GM12873 (cell line): ENCODE results near the gene KIF21B.

ENCODE experiments used
- TF ChIP-seq, protein P1 (sequence below): IDR thresholded peaks from 2 replicates; pipeline ENCODE4 v1.5.1; 2012; ENCODE audit warnings: low read depth, mild to moderate bottlenecking, moderate library complexity, low read length, control low read depth; ENCODE audit not compliant: insufficient read depth; ENCODE audit errors: missing control alignments

Gene KIF21B

DNA sequence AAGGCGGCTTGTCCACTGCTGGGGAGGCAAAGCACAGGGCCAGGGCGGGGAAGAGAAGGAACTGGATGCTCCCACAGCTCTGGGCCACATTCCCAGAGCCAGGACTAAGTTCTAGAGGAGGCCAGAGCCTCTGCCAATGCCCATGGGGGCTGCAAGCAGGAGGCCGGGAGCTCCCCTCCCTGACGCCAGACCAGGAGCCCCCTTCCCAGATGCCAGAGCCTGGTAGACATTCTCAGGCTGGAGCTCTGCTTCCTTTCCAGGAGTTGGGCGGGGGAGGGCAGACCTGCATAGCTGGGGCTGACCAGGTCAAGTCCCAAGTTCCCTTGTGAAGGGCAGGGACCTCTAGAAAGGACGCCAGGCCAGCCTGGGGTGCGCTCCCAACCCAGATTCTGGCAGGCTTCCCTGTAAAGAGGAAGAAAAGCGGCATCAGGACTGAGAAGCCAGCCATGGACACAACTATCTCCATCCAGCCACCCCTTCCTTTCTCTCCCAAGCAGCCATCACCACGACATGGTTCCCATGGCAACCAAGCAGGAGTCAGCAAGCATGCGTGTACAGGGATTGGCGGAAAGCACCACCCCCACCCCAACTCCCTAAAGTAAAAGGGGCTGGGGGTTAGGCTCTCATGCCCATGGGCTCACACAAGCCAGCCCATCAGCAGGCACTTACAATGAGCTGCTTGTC is 13.4 kb downstream of the KIF21B start:
- TF ChIP-seq, protein P1, sequence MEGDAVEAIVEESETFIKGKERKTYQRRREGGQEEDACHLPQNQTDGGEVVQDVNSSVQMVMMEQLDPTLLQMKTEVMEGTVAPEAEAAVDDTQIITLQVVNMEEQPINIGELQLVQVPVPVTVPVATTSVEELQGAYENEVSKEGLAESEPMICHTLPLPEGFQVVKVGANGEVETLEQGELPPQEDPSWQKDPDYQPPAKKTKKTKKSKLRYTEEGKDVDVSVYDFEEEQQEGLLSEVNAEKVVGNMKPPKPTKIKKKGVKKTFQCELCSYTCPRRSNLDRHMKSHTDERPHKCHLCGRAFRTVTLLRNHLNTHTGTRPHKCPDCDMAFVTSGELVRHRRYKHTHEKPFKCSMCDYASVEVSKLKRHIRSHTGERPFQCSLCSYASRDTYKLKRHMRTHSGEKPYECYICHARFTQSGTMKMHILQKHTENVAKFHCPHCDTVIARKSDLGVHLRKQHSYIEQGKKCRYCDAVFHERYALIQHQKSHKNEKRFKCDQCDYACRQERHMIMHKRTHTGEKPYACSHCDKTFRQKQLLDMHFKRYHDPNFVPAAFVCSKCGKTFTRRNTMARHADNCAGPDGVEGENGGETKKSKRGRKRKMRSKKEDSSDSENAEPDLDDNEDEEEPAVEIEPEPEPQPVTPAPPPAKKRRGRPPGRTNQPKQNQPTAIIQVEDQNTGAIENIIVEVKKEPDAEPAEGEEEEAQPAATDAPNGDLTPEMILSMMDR: no peak

- TF ChIP-seq, protein P1: no peak
Observed at GRCh38 chr1:201008666-201009360, 14.7 kb downstream of the KIF21B start.

DNA sequence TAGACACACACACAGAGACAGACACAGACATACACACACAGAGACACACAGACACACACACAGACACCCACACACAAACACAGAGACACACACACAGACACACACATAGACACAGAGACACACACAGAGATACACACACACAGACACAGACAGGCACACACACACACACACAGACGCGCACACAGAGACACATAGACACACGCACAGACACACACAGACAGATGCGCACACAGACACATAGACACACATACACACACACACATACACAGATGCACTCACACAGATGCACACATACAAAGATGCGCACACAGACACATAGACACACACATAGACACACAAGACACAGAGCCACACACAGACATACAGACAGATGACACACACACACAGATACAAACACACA is 16.0 kb downstream of the KIF21B start:
- TF ChIP-seq, protein P1: no peak

GRCh38 chr1:201006450-201006849 is 17.1 kb downstream of the KIF21B start:
- TF ChIP-seq, protein P1: no peak

GRCh38 chr1:201004732-201005131 is 18.8 kb downstream of the KIF21B start:
- TF ChIP-seq, protein P1: no peak

DNA sequence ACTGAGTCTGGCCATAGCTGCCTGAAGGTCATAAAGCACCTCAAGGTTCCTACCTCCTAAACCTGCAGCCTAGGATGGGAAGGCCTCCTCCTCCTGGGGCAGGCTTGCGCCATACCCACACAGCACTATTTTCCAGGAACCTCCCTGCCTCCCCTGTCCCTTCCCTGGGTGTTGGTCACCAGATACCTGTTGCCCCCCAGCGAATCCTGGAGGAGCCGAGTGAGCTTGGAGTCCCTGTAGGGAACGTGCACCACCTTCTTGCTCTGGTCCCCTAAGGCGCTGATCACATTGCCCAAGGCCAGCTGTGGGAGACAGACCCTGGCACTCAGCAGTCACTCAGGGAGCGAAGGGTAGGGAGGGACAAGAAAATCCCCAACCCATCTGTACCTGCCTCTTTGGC is 19.4 kb downstream of the KIF21B start:
- TF ChIP-seq, protein P1: no peak

DNA sequence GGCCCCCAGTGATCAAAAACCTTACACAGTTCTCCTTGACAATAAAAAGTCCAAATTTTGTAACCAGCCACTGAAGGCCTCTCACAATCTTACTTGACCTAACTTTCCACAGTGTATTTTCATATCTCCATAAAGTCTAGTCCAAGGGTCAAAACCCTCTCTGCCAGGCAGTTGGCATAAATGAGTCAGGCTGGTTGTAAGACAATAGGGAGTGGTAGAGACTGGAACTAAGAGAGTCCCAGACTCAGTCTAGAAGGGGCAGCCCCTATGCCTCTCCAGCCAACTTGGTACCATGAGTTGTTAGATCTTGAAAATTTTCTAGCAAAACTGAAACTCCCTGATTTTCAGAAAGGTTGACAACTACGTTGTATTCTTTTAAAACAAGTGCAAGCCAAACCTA is 21.0 kb downstream of the KIF21B start:
- TF ChIP-seq, protein P1: no peak
